ENCODE measurements around the gene SNX14.
"Not testable (repeated sequence)": the region's sequence is repeated elsewhere in the genome, so short reads cannot be mapped to it uniquely, and the experiment has no call there.

The SNX14 gene

GRCh38 chr6:85593438-85594196 is at the start of gene SNX14:
Gene SNX14, minus strand, starts transcription at chr6:85593858. Its CDS starts 140 bp downstream, at chr6:85593718.
- DNase-seq (ENCODE audit: low read depth in 3 of 3, low spot score in 1 of 3): peak; percentile 25 to 50 (median 38)

- DNase-seq (ENCODE audit: low read depth in 3 of 3, low spot score in 1 of 3): peak; percentile 94 to 97 (median 97)
Measured at GRCh38 chr6:85642774-85643536, 49.3 kb upstream of the SNX14 start, which contains the start of gene SYNCRIP. Gene SYNCRIP, minus strand, starts transcription at chr6:85642886. Its CDS starts 1,447 bp downstream, at chr6:85641439.

- DNase-seq (ENCODE audit: low read depth in 3 of 3, low spot score in 1 of 3): peak in 2 of 3 donors; percentile 13 to 39
Measured at GRCh38 chr6:85641897-85642773, 48.5 kb upstream of the SNX14 start.

- no peak for DNase-seq (ENCODE audit: low read depth in 3 of 3, low spot score in 1 of 3)
Measured at GRCh38 chr6:85641522-85641896, 47.9 kb upstream of the SNX14 start.

- no peak for DNase-seq (ENCODE audit: low read depth in 3 of 3, low spot score in 1 of 3)
Measured at GRCh38 chr6:85640821-85641220, 47.2 kb upstream of the SNX14 start.

- no peak for DNase-seq (ENCODE audit: low read depth in 3 of 3, low spot score in 1 of 3)
Measured at GRCh38 chr6:85637579-85637978, 43.9 kb upstream of the SNX14 start.

GRCh38 chr6:85632164-85632942 is 38.7 kb upstream of the SNX14 start:
- DNase-seq (ENCODE audit: low read depth in 3 of 3, low spot score in 1 of 3): no peak

- DNase-seq (ENCODE audit: low read depth in 3 of 3, low spot score in 1 of 3): not testable (repeated sequence)
Measured at GRCh38 chr6:85631117-85631516, 37.5 kb upstream of the SNX14 start.

GRCh38 chr6:85628353-85628752 is 34.7 kb upstream of the SNX14 start:
- no peak for DNase-seq (ENCODE audit: low read depth in 3 of 3, low spot score in 1 of 3)

- no peak for DNase-seq (ENCODE audit: low read depth in 3 of 3, low spot score in 1 of 3)
Measured at GRCh38 chr6:85620308-85620707, 26.6 kb upstream of the SNX14 start.

- DNase-seq (ENCODE audit: low read depth in 3 of 3, low spot score in 1 of 3): no peak
Measured at GRCh38 chr6:85614780-85615179, 21.1 kb upstream of the SNX14 start.

- DNase-seq (ENCODE audit: low read depth in 3 of 3, low spot score in 1 of 3): no peak
Measured at GRCh38 chr6:85612690-85613474, 19.2 kb upstream of the SNX14 start.

GRCh38 chr6:85610182-85610895 is 16.7 kb upstream of the SNX14 start:
- no peak for DNase-seq (ENCODE audit: low read depth in 3 of 3, low spot score in 1 of 3)

- no peak for DNase-seq (ENCODE audit: low read depth in 3 of 3, low spot score in 1 of 3)
Measured at GRCh38 chr6:85602100-85602499, 8.4 kb upstream of the SNX14 start.

GRCh38 chr6:85600713-85601313 is 7.2 kb upstream of the SNX14 start:
- no peak for DNase-seq (ENCODE audit: low read depth in 3 of 3, low spot score in 1 of 3)

- no peak for DNase-seq (ENCODE audit: low read depth in 3 of 3, low spot score in 1 of 3)
Measured at GRCh38 chr6:85594197-85594930, 706 bp upstream of the SNX14 start.

GRCh38 chr6:85592033-85592432 is 1.6 kb downstream of the SNX14 start:
- DNase-seq (ENCODE audit: low read depth in 3 of 3, low spot score in 1 of 3): no peak

GRCh38 chr6:85591207-85591606 is 2.5 kb downstream of the SNX14 start:
- DNase-seq (ENCODE audit: low read depth in 3 of 3, low spot score in 1 of 3): no peak
